ENCODE results near the gene FLVCR2.

GRCh38 chr14:75542588-75543091, 35.8 kb upstream of the FLVCR2 start:
- TF ChIP-seq TSHZ1 (tag by site-specific recombination; IDR thresholded peaks at IDR 0.05; ENCODE audit: borderline replicate concordance) = no peak
- TF ChIP-seq ZNF664 (tag by site-specific recombination; IDR thresholded peaks at IDR 0.05) = no peak
- TF ChIP-seq HOXC10 (CRISPR knock-in tag; IDR thresholded peaks at IDR 0.05) = no peak
- no peak for TF ChIP-seq CTCF (tag by site-specific recombination; IDR thresholded peaks at IDR 0.05)
- no peak for TF ChIP-seq SETDB1 (IDR thresholded peaks at IDR 0.05; ENCODE audit: insufficient read length, low read length)
- no peak for TF ChIP-seq ZNF596 (tag by site-specific recombination; IDR thresholded peaks at IDR 0.05)
- TF ChIP-seq ZBTB8A (tag by site-specific recombination; IDR thresholded peaks at IDR 0.05) = no peak
- no peak for TF ChIP-seq ZNF423 (tag by site-specific recombination; IDR thresholded peaks at IDR 0.05)
- TF ChIP-seq MYNN (tag by site-specific recombination; IDR thresholded peaks at IDR 0.05; ENCODE audit: borderline replicate concordance) = no peak
- TF ChIP-seq PATZ1 (tag by site-specific recombination; IDR thresholded peaks at IDR 0.05) = no peak
- no peak for TF ChIP-seq ZNF335 (tag by site-specific recombination; conservative IDR thresholded peaks at IDR 0.05)
- TF ChIP-seq PRDM6 (tag by site-specific recombination; IDR thresholded peaks at IDR 0.05) = no peak
- no peak for TF ChIP-seq ZNF146 (tag by site-specific recombination; IDR thresholded peaks at IDR 0.05)

All from HEK293 (cell line).